ENCODE measurements around the gene MICA. TPM values are rescaled to one million over a fixed set of nuclear protein-coding genes. Genes with fewer than 3 reads are reported as not detected.
A peak's percentile ranks its signal among the peaks of the same experiment; 100 is the strongest.
"Not testable (repeated sequence)": the region's sequence is repeated elsewhere in the genome, so short reads cannot be mapped to it uniquely, and the experiment has no call there.

MICA gene
- total RNA-seq, 1 donor = 31.1 TPM

DNA sequence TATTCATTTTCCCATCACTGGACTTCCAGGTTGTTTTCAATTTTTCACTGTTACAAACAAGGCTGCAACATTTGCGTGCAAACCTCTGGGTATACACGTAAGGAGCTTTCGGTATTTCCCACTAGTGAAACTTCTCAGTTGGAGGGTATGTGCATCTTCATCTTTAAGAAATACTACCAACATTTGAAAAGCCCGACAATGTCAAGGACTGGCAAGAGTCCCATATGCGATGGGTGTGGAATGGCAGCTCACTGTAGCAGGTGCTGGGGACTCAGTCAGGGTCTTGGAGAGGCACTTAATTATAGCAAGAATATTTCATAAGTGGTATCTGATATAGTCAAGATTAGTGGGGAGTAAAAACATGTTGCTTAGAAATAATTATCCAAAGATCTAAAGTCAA lies 37.5 kb upstream of the MICA start:
- H3K4me2 ChIP-seq (ENCODE audit: insufficient read depth, low read length) = no peak overlapping the region
- no peaks in the 10 kb centered on the region for H3K9me3 ChIP-seq (ENCODE audit: low read depth, low read length)
- H3K36me3 ChIP-seq (ENCODE audit: insufficient read depth, low read length) = no peaks in the 10 kb centered on the region
- no peak overlapping the region for H3K27ac ChIP-seq (ENCODE audit: low read depth, low read length)
- peaks cover 70% of the 10 kb centered on the region for H3K27me3 ChIP-seq (ENCODE audit: insufficient read depth, low read length)
- TF ChIP-seq, protein P1, sequence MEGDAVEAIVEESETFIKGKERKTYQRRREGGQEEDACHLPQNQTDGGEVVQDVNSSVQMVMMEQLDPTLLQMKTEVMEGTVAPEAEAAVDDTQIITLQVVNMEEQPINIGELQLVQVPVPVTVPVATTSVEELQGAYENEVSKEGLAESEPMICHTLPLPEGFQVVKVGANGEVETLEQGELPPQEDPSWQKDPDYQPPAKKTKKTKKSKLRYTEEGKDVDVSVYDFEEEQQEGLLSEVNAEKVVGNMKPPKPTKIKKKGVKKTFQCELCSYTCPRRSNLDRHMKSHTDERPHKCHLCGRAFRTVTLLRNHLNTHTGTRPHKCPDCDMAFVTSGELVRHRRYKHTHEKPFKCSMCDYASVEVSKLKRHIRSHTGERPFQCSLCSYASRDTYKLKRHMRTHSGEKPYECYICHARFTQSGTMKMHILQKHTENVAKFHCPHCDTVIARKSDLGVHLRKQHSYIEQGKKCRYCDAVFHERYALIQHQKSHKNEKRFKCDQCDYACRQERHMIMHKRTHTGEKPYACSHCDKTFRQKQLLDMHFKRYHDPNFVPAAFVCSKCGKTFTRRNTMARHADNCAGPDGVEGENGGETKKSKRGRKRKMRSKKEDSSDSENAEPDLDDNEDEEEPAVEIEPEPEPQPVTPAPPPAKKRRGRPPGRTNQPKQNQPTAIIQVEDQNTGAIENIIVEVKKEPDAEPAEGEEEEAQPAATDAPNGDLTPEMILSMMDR (IDR thresholded peaks at IDR 0.05; ENCODE audit: extremely low read depth, low read depth, low read length) = no peak
- H3K79me2 ChIP-seq (ENCODE audit: insufficient read depth, low read length) = no peaks in the 10 kb centered on the region
- no peak overlapping the region for H3K4me3 ChIP-seq (ENCODE audit: insufficient read depth, low read length)
- no peak overlapping the region for H2AFZ ChIP-seq (ENCODE audit: low read length)
- peaks cover 6% of the 10 kb centered on the region for H3K4me1 ChIP-seq (ENCODE audit: insufficient read depth, low read length)
- no peaks in the 10 kb centered on the region for H4K20me1 ChIP-seq (ENCODE audit: insufficient read depth, low read length)
- no peak for DNase-seq (ENCODE audit: insufficient read length, low spot score, missing footprints)

GRCh38 chr6:31366693-31367470 lies 36.5 kb upstream of the MICA start:
- H3K27me3 ChIP-seq (ENCODE audit: insufficient read depth, low read length) = peaks cover 66% of the 10 kb centered on the region
- peak; percentile 89 for DNase-seq (ENCODE audit: insufficient read length, low spot score, missing footprints)
- H2AFZ ChIP-seq (ENCODE audit: low read length) = peak overlapping the region; percentile 84
- H3K36me3 ChIP-seq (ENCODE audit: insufficient read depth, low read length) = no peaks in the 10 kb centered on the region
- no peaks in the 10 kb centered on the region for H4K20me1 ChIP-seq (ENCODE audit: insufficient read depth, low read length)
- TF ChIP-seq, protein P1 (IDR thresholded peaks at IDR 0.05; ENCODE audit: extremely low read depth, low read depth, low read length) = peak; percentile 95
- peak overlapping the region; percentile 51 for H3K4me3 ChIP-seq (ENCODE audit: insufficient read depth, low read length)
- H3K27ac ChIP-seq (ENCODE audit: low read depth, low read length) = no peak overlapping the region
- H3K79me2 ChIP-seq (ENCODE audit: insufficient read depth, low read length) = no peaks in the 10 kb centered on the region
- peak overlapping the region; percentile 64 for H3K4me2 ChIP-seq (ENCODE audit: insufficient read depth, low read length)
- H3K9me3 ChIP-seq (ENCODE audit: low read depth, low read length) = peaks cover under 1% of the 10 kb centered on the region
- H3K4me1 ChIP-seq (ENCODE audit: insufficient read depth, low read length) = peaks cover 6% of the 10 kb centered on the region

- Histone ChIP-seq H3K4me1 (ENCODE audit: insufficient read depth, low read length) (peaks cover 6% of the 10 kb centered on the region), H3K4me2 (ENCODE audit: insufficient read depth, low read length) (no peak overlapping the region), H3K27ac (ENCODE audit: low read depth, low read length) (no peak overlapping the region), H3K27me3 (ENCODE audit: insufficient read depth, low read length) (peaks cover 61% of the 10 kb centered on the region), H3K4me3 (ENCODE audit: insufficient read depth, low read length) (no peak overlapping the region), H3K79me2 (ENCODE audit: insufficient read depth, low read length) (no peaks in the 10 kb centered on the region), H3K36me3 (ENCODE audit: insufficient read depth, low read length) (no peaks in the 10 kb centered on the region), H3K9me3 (ENCODE audit: low read depth, low read length) (peaks cover 3% of the 10 kb centered on the region), H2AFZ (ENCODE audit: low read length) (no peak overlapping the region), H4K20me1 (ENCODE audit: insufficient read depth, low read length) (no peaks in the 10 kb centered on the region)
- DNase-seq (ENCODE audit: insufficient read length, low spot score, missing footprints) = no peak
- TF ChIP-seq, protein P1 (IDR thresholded peaks at IDR 0.05; ENCODE audit: extremely low read depth, low read depth, low read length) = no peak
Measured at GRCh38 chr6:31368461-31368860, 34.9 kb upstream of the MICA start.

GRCh38 chr6:31374118-31374517 lies 29.3 kb upstream of the MICA start:
- TF ChIP-seq, protein P1 (IDR thresholded peaks at IDR 0.05; ENCODE audit: extremely low read depth, low read depth, low read length) = peak; percentile 24
- not testable (repeated sequence) for H2AFZ ChIP-seq (ENCODE audit: low read length); H3K4me1 ChIP-seq (ENCODE audit: insufficient read depth, low read length); H3K9me3 ChIP-seq (ENCODE audit: low read depth, low read length); H3K4me3 ChIP-seq (ENCODE audit: insufficient read depth, low read length); DNase-seq (ENCODE audit: insufficient read length, low spot score, missing footprints); H3K36me3 ChIP-seq (ENCODE audit: insufficient read depth, low read length); H3K4me2 ChIP-seq (ENCODE audit: insufficient read depth, low read length); H3K79me2 ChIP-seq (ENCODE audit: insufficient read depth, low read length); H4K20me1 ChIP-seq (ENCODE audit: insufficient read depth, low read length); H3K27ac ChIP-seq (ENCODE audit: low read depth, low read length)
- peaks cover 39% of the 10 kb centered on the region for H3K27me3 ChIP-seq (ENCODE audit: insufficient read depth, low read length)
